GM12873 (cell line): ENCODE data around the gene RPRD2.

Experiments
- TF ChIP-seq, protein P1 (sequence below): IDR thresholded peaks from 2 replicates; pipeline ENCODE4 v1.5.1; 2012; ENCODE audit warnings: low read depth, mild to moderate bottlenecking, moderate library complexity, low read length, control low read depth; ENCODE audit not compliant: insufficient read depth; ENCODE audit errors: missing control alignments

Gene RPRD2

DNA sequence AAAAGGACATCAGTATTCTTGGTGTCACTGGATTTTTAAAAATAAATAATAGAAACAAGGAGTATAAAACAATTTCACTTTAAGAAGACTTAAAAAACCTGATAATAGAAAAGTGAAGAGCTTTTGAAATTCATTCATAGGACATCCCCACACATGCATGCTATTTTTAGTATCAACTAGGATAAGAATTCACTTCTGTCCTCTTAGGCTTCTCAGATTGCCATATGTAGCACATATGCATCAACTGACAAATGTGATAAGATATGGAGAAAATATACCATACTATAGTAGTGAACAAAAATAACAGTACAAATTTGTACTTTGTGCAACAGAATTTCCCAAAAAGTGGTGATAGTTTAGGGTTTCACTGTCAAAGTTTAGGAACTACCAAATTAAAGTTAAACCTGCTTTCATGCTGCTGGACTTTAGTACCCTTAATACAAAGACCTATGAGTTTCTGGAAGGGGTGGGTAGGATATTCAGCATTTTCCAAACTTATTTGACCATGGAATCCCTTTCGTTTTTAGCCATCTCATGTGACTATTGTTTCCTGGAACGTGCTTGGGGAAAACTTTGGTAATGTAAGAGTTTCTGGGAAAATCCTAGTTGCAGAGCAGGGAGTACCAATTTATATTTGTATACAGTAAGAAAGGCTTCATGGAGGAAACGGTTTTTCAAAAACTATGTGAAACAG is 19.8 kb downstream of the RPRD2 start:
- TF ChIP-seq, protein P1, sequence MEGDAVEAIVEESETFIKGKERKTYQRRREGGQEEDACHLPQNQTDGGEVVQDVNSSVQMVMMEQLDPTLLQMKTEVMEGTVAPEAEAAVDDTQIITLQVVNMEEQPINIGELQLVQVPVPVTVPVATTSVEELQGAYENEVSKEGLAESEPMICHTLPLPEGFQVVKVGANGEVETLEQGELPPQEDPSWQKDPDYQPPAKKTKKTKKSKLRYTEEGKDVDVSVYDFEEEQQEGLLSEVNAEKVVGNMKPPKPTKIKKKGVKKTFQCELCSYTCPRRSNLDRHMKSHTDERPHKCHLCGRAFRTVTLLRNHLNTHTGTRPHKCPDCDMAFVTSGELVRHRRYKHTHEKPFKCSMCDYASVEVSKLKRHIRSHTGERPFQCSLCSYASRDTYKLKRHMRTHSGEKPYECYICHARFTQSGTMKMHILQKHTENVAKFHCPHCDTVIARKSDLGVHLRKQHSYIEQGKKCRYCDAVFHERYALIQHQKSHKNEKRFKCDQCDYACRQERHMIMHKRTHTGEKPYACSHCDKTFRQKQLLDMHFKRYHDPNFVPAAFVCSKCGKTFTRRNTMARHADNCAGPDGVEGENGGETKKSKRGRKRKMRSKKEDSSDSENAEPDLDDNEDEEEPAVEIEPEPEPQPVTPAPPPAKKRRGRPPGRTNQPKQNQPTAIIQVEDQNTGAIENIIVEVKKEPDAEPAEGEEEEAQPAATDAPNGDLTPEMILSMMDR: no peak

GRCh38 chr1:150385537-150386445 is 21.8 kb downstream of the RPRD2 start:
- TF ChIP-seq, protein P1: no peak

DNA sequence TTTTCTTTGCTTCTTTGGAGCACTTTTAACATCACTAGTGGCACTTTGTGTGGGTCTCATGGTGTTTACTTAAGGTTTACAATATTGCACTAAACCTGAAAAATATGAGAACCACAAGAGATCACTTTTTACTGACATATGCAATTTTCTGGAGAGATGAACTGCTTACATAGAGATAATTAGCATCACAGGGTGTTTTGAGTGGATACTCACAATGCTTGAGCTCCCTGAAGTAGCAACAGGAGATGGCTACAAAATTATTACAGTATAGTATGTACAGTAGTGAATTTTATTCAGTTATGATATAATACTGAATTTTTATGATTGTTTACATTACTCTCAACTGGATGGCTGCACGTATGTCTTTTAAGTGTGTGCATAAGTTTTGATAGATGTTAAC is 22.6 kb downstream of the RPRD2 start:
- TF ChIP-seq, protein P1: no peak

DNA sequence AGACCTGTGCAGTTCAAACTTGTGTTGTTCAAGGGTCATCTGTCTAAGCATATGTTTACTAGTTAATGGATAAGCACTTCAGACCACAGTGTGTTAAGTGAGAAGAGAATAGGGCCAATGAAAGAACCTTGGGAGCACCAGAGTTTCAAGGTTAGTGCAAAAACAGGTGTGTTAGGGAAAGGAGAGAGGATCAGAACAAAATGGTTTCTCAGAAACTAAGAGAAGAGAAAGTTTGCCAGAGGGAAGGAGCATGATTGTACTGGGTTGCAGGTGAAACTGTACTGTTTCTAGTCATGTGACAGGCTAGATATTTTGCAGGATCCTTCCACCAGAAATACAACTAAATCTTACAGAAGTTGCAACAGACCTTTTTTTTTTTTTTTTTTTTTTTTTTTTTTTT is 23.3 kb downstream of the RPRD2 start:
- TF ChIP-seq, protein P1: no peak

DNA sequence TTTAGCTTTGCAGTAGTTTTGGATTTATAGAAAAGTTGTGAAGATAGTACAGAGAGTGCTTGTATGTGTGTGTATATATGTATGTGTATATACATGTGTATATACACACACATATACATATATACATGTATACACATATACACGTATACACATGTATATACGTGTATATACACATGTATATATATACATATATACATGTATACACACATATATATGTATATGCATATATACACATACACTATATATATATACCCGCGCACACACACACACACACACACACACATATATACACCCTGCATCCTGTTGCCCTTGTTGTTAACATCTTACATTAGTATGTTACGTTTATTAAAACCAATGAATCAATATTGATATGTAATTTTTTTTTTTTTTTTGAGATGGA is 24.3 kb downstream of the RPRD2 start:
- TF ChIP-seq, protein P1: no peak

- TF ChIP-seq, protein P1: no peak
These were observed 25.7 kb downstream of the RPRD2 start for GRCh38 chr1:150389650-150390049.

DNA sequence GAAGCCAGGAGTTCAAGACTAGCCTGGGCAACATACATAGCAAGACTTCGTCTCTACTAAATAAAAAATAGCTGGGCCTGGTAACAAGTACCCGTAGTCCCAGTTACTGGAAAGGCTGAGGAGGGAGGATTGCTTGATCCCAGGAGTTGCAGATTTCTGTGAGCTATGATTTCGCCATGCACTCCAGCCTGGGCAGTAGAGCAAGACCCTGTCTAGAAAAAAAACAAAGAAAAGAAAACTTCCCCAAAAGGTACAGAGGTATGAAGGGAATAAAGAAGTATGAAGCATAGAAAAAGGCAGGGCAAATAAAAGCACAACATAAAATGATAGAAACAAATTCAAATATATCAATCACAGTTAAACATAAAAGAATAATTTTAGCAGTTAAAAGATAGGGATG is 28.7 kb downstream of the RPRD2 start:
- TF ChIP-seq, protein P1: no peak
